HG03103 (cell line): ENCODE data around the gene RASGRP1.
"Not testable (repeated sequence)": the region's sequence is repeated elsewhere in the genome, so short reads cannot be mapped to it uniquely, and the experiment has no call there.

Experiments used
- ATAC-seq: cut with Tn5 transposase; IDR thresholded peaks from one replicate; pipeline ENCODE4 v1.9.1; 2021; ENCODE audit warnings: low read depth; ENCODE audit not compliant: unreplicated experiment

Gene RASGRP1

DNA sequence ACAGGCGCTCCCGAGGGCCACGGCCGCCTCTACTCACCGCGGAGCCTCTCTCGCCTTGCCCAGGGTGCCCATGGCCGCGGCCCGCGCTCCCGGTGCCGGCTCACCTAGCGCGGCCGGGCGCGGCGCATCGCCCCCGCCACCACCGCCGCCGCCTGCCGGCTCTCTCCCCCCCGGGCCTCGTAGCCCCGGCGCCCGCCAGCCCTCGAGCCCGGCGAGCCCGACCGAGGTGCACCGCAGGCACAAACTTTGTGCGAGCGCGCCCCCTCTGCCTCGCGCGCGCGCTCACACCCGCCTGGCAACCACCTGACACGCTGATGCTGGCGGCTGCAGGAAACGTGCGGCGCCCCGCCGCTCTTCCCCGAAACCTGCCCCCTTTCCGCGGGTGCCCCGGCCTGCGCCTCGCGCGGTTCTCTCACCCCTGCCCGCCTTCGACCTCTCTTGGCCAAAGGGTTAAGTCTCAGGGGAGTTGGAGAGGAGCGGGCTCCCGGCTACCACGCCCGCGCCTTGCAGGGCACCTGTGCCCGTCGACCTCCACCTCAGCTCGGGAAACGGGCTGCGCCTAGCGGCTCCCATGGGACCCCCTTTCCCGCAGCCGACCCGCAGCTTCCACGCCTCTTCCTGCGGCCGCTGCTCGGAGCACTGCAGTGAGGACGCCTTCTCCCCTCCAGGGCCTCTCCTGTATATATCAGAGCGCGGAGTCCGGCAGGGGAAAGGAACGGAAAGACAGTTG lies at the start of gene RASGRP1:
Gene RASGRP1, minus strand, starts transcription at position 258 of the 730 bp plus-strand sequence. Its CDS starts 186 bp downstream, at position 72.
- ATAC-seq: peak; percentile 51

DNA sequence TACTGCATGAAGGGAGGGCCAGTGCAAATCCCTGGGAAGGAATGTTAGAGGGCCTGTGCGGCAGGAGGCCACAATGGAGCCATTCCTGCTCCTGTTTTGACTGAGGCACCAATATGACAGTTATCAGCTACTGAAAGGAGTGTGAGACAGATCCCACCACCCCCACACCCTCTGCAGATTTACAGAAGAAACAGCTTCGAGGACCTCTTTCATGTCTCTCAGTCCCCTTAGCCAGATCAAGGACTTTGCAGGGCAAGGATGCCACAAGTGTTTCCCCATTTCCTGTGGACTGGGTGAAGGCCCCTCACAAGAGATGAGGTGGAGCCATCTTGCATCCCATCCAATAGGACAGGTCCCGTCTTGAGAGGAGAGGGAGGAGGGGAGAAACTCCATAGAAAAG lies 48.5 kb upstream of the RASGRP1 start:
- no peak for ATAC-seq

- no peak for ATAC-seq
These were observed 47.7 kb upstream of the RASGRP1 start for GRCh38 chr15:38612159-38612863.

GRCh38 chr15:38611228-38611627 lies 46.6 kb upstream of the RASGRP1 start:
- ATAC-seq: no peak

DNA sequence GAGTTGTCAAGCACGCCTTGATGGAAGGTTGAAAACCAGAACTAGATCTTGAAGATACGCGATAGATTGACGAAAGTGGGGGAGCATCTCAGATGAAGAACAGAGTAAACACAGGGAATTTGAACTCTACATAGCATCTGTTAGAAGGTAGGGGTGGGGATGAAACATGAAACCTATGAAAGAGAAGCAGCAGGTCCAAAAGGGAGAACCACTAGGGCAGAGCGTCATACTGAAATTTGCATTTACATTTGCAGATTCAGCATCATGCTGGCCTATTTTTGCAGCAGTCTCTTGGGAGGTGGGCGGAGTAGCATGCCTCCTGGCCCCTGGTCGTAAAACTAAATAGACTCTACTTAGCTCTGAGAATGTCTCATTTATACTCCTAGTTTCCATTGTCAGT lies 46.1 kb upstream of the RASGRP1 start:
- ATAC-seq: no peak

- ATAC-seq: no peak
These were observed 44.6 kb upstream of the RASGRP1 start for GRCh38 chr15:38609097-38609738.

DNA sequence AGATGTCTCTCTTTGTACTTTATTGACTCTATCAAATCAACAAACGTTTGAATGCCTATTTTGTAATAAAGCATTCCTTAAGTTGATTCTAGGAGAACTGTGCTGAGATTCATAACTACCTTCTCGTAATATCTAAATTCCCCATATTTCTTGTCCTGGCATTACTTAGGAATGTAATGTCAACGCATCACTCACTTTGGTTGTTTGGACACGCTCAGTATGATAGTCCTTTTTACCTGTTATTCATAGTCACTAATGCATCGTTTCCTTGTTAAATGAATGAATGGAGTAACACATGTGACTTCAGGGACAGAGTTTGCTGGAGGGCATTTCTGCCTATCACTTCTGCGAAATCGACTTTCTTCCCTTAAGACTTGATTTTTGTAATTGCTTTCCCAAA lies 44.1 kb upstream of the RASGRP1 start:
- no peak for ATAC-seq

GRCh38 chr15:38605744-38606143 lies 41.1 kb upstream of the RASGRP1 start:
- no peak for ATAC-seq

GRCh38 chr15:38603672-38604071 lies 39.1 kb upstream of the RASGRP1 start:
- ATAC-seq: no peak

- no peak for ATAC-seq
These were observed 38.5 kb upstream of the RASGRP1 start for GRCh38 chr15:38602910-38603670.

DNA sequence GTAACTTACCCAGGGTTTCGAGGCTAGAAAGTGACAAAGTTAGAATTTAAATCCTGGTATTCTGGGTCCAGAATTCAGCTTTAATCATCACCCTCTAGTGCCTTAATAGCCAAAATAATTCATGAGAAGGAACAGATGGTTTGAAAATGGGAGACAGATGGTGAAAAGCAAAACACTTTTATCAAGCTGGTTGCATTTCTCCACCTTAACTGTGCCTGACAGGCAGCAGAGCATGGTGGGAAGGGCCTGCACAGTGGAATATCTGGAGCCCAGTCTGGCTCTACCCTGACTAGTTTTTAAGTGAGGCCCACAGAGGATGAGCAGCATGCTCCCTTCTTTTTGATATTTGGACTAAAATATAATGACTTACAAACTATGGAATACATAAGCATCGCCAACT lies 35.6 kb upstream of the RASGRP1 start:
- no peak for ATAC-seq

DNA sequence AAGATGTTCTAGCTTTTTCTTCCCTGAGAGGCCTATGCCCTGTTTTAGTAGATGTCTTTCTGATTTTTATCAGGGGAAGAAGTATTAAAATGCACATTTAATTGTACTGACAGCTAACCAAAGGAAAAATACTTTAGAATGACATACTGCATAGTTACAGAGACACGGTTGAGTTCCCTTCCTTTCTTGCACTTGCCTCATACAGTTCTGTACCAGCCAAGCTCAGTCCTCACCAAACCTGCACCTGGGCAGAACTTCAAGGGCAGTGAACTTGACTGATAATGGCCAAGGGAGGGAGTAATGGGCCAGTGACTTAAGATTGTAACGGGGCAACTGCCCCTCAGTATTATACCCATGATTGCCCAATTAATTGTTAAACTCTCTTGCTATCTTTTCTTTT lies 34.1 kb upstream of the RASGRP1 start:
- ATAC-seq: no peak

GRCh38 chr15:38597219-38597800 lies 32.7 kb upstream of the RASGRP1 start:
- no peak for ATAC-seq

GRCh38 chr15:38593524-38593923 lies 28.9 kb upstream of the RASGRP1 start:
- no peak for ATAC-seq

DNA sequence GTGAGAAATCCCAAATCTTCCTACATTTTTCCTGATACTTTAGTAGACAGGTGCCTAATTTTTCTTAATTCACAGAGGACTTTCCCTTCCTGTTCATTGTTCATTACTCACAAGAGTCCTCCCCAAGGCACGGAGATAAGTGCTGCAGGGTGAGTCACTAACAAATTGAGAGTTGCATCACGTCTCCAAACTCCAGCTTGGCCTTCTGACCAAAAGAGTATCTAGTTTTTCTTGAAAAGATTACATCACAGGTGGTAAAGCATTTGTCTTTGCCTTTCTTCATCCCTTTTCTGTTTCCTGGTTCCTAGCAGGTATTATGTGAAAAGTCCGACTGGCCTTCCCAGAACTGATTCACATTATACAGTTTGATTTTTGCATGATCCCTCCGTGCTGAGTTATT lies 24.9 kb upstream of the RASGRP1 start:
- ATAC-seq: no peak

DNA sequence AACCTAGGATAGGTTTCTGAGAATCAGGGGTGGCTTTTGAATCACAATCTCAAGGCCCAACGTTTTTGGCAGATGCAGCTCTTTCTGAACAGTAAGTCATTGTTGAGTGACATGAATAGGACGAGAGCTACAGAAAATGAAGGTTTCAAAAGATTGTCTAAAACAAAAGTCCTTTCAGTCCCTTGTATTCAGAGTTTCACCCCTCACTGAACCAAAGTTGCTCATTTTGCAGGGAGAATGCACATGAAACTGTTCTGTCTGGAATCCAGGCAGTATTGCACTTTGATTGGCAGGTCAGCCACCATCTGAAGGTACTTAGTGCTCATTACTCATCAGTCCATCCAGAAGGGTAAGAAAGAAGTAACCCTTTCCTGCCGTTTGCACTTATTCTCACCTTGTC lies 24.1 kb upstream of the RASGRP1 start:
- ATAC-seq: no peak

GRCh38 chr15:38587214-38587613 lies 22.6 kb upstream of the RASGRP1 start:
- no peak for ATAC-seq

- not testable (repeated sequence) for ATAC-seq
These were observed 21.4 kb upstream of the RASGRP1 start for GRCh38 chr15:38586005-38586404.

DNA sequence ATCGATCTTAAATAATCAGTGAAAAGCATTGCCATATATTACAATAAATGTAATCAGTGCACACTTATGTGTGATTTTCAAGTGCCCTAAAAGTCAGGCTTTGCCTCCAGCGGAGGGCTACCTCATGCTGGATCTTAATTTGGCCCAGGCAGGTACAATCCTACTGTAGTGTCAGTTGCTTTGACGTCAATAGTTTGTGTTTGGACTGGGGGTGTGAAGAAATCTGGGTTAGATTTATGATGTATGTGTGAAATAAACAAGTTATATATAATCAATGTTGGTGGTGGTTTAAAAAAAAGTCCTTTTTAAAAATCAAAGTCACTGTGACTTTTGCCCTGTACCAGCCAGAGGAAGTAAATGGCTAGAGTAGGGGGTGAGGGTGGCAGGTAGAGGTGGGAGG lies 14.0 kb upstream of the RASGRP1 start:
- no peak for ATAC-seq

DNA sequence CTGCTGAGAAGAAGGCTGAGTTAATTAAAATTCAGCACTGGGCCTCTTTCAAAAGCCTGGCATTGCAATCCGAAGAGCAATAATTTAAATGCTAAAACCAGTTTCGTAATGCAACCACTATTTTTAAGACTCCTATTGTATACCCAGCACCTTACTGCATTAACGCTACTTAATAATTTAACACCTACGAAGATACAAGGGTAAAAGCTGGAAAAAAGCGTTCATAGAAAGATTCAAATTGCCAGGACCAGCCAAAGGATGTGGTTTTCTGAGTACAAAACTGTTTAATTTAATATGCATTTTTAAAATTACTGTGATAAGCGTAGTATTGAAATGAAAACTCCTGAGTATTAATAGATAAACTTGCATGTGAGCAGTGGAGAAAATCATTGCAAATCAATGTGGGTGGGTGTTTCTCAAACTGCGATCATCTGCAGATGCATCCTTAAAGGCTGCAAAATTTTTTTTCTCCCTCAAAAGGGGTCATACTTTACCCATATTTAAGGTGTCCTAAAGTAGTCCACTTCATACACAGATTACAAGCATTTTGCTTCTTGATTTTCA lies 12.9 kb upstream of the RASGRP1 start:
- no peak for ATAC-seq
